ENCODE measurements around the gene RP9.

The RP9 gene

GRCh38 chr7:33128990-33129805 is 20.0 kb upstream of the RP9 start, which contains the start of gene BBS9:
Gene BBS9 (plus strand): TSS chr7:33129564. CDS start chr7:33146253, 16,689 bp downstream.
- CTCF ChIA-PET = interaction anchor here (1.1 to 6.9 kb wide), 3 partner anchors 20 to 283 kb away, joined by 3 to 42 read pairs (median 5); partner anchors contain the start of gene RP9
- POLR2A ChIA-PET = no interaction called here
- DNase-seq (ENCODE audit: extremely low spot score) = peak; percentile 94

GRCh38 chr7:33128631-33128989 is 19.4 kb upstream of the RP9 start:
- no peak for TF ChIP-seq CTCF (IDR thresholded peaks at IDR 0.05; ENCODE audit: control extremely low read depth, extremely low read depth, low read depth, missing control alignments)
- ChIA-PET CTCF (interaction anchor here (1.9 to 6.9 kb wide), 2 partner anchors 19 to 187 kb away, joined by 5 to 42 read pairs; partner anchors contain the start of gene RP9), POLR2A (no interaction called here)
- DNase-seq (ENCODE audit: extremely low spot score) = no peak

More at GRCh38 chr7:33128990-33129805, 20.0 kb upstream of the RP9 start, which contains the start of gene BBS9:
- no peak for TF ChIP-seq CTCF (IDR thresholded peaks at IDR 0.05; ENCODE audit: control extremely low read depth, extremely low read depth, low read depth, missing control alignments)

GRCh38 chr7:33127085-33127484 is 17.9 kb upstream of the RP9 start:
- DNase-seq (ENCODE audit: extremely low spot score) = no peak
- POLR2A ChIA-PET = no interaction called here
- TF ChIP-seq CTCF (IDR thresholded peaks at IDR 0.05; ENCODE audit: control extremely low read depth, extremely low read depth, low read depth, missing control alignments) = no peak
- CTCF ChIA-PET = interaction anchor here (1.9 to 6.9 kb wide), 2 partner anchors 18 to 186 kb away, joined by 5 to 42 read pairs; partner anchors contain the start of gene RP9

GRCh38 chr7:33118383-33118782 is 9.2 kb upstream of the RP9 start:
- CTCF ChIA-PET = no interaction called here
- POLR2A ChIA-PET = no interaction called here
- TF ChIP-seq CTCF (IDR thresholded peaks at IDR 0.05; ENCODE audit: control extremely low read depth, extremely low read depth, low read depth, missing control alignments) = no peak
- DNase-seq (ENCODE audit: extremely low spot score) = no peak

- no peak for DNase-seq (ENCODE audit: extremely low spot score)
- TF ChIP-seq CTCF (IDR thresholded peaks at IDR 0.05; ENCODE audit: control extremely low read depth, extremely low read depth, low read depth, missing control alignments) = no peak
- CTCF ChIA-PET = interaction anchor here (1.2 kb wide), 1 partner anchor 35 kb away, joined by 3 read pairs; no protein-coding TSS in a partner anchor
- POLR2A ChIA-PET = no interaction called here
These were observed 5.8 kb upstream of the RP9 start for GRCh38 chr7:33114976-33115375.

- DNase-seq (ENCODE audit: extremely low spot score) = no peak
- ChIA-PET CTCF (interaction anchor here (1.2 to 5.6 kb wide), 4 partner anchors 16 to 418 kb away, joined by 3 to 74 read pairs (median 50); partner anchors contain the start of gene BBS9), POLR2A (no interaction called here)
- TF ChIP-seq CTCF (IDR thresholded peaks at IDR 0.05; ENCODE audit: control extremely low read depth, extremely low read depth, low read depth, missing control alignments) = no peak
These were observed 2.4 kb upstream of the RP9 start for GRCh38 chr7:33111614-33112013.

All from GM10248 (cell line).